ENCODE results near the gene DIPK1A.

The DIPK1A gene

GRCh38 chr1:92937731-92938130 is 23.5 kb downstream of the DIPK1A start:
- H3K27me3 ChIP-seq (ENCODE audit: insufficient read depth, low read depth, severe bottlenecking), result no peaks in the 10 kb centered on the region
- DNase-seq, result no peak
- no peak overlapping the region for H3K27ac ChIP-seq
- H3K4me3 ChIP-seq (ENCODE audit: low read depth, low read length), result no peak overlapping the region
- no peaks in the 10 kb centered on the region for H3K9me3 ChIP-seq (ENCODE audit: severe bottlenecking)
- no peaks in the 10 kb centered on the region for H3K36me3 ChIP-seq
- TF ChIP-seq CTCF (IDR thresholded peaks at IDR 0.05; ENCODE audit: low read depth, low read length), result no peak

- no peaks in the 10 kb centered on the region for H3K9me3 ChIP-seq (ENCODE audit: severe bottlenecking)
- TF ChIP-seq CTCF (IDR thresholded peaks at IDR 0.05; ENCODE audit: low read depth, low read length), result no peak
- H3K27me3 ChIP-seq (ENCODE audit: insufficient read depth, low read depth, severe bottlenecking), result no peaks in the 10 kb centered on the region
- no peak overlapping the region for H3K27ac ChIP-seq
- H3K36me3 ChIP-seq, result no peaks in the 10 kb centered on the region
- no peak overlapping the region for H3K4me3 ChIP-seq (ENCODE audit: low read depth, low read length)
- no peak for DNase-seq
These were observed 24.4 kb downstream of the DIPK1A start for GRCh38 chr1:92936865-92937264.

GRCh38 chr1:92934395-92935378 is 26.6 kb downstream of the DIPK1A start:
- no peaks in the 10 kb centered on the region for H3K9me3 ChIP-seq (ENCODE audit: severe bottlenecking)
- no peaks in the 10 kb centered on the region for H3K27me3 ChIP-seq (ENCODE audit: insufficient read depth, low read depth, severe bottlenecking)
- no peak overlapping the region for H3K4me3 ChIP-seq (ENCODE audit: low read depth, low read length)
- no peak for DNase-seq
- no peak for TF ChIP-seq CTCF (IDR thresholded peaks at IDR 0.05; ENCODE audit: low read depth, low read length)
- H3K27ac ChIP-seq, result no peak overlapping the region
- no peaks in the 10 kb centered on the region for H3K36me3 ChIP-seq

- no peaks in the 10 kb centered on the region for H3K36me3 ChIP-seq
- DNase-seq, result no peak
- no peak overlapping the region for H3K4me3 ChIP-seq (ENCODE audit: low read depth, low read length)
- H3K27me3 ChIP-seq (ENCODE audit: insufficient read depth, low read depth, severe bottlenecking), result no peaks in the 10 kb centered on the region
- no peak overlapping the region for H3K27ac ChIP-seq
- no peaks in the 10 kb centered on the region for H3K9me3 ChIP-seq (ENCODE audit: severe bottlenecking)
- no peak for TF ChIP-seq CTCF (IDR thresholded peaks at IDR 0.05; ENCODE audit: low read depth, low read length)
These were observed 27.8 kb downstream of the DIPK1A start for GRCh38 chr1:92933459-92933858.

- Histone ChIP-seq H3K36me3 (no peaks in the 10 kb centered on the region), H3K27me3 (ENCODE audit: insufficient read depth, low read depth, severe bottlenecking) (no peaks in the 10 kb centered on the region), H3K4me3 (ENCODE audit: low read depth, low read length) (no peak overlapping the region), H3K27ac (no peak overlapping the region), H3K9me3 (ENCODE audit: severe bottlenecking) (no peaks in the 10 kb centered on the region)
- TF ChIP-seq CTCF (IDR thresholded peaks at IDR 0.05; ENCODE audit: low read depth, low read length), result no peak
- DNase-seq, result no peak
These were observed 29.6 kb downstream of the DIPK1A start for GRCh38 chr1:92931691-92932090.
